ENCODE results near the gene TRABD.

- no peak for TF ChIP-seq CTCF (IDR thresholded peaks at IDR 0.05)
- TF ChIP-seq POLR2A (IDR thresholded peaks at IDR 0.05), result no peak
- TF ChIP-seq POLR2AphosphoS5 (IDR thresholded peaks at IDR 0.05), result no peak
Observed at GRCh38 chr22:50189184-50189848, 3.6 kb downstream of the TRABD start.

Data from breast epithelium (tissue), 3 donors.